Gastrocnemius medialis (tissue), 4 donors: ENCODE data around the gene FBXO2.

ENCODE experiments used
- POLR2A ChIP-seq, 2 donors: fragments of 450-650 bp; IDR thresholded peaks; one replicate each; pipeline ENCODE4 v1.6.1; 2017; ENCODE audit warnings: antibody characterized with exemption in 2 of 2, mild to moderate bottlenecking in 2 of 2, moderate library complexity in 2 of 2
- TF ChIP-seq, protein P1 (sequence below), 5 experiments: fragments of 450-650 bp in 3 of 5; fragments of 200-600 bp in 2 of 5; sonication (generic) in 2 of 5; IDR thresholded peaks in 4 of 5; conservative IDR thresholded peaks in 1 of 5; 1 replicate in 4 of 5; 2 replicates in 1 of 5; pipeline ENCODE4 v1.5.1; 2016 to 2019; ENCODE audit warnings: antibody characterized with exemption in 5 of 5, mild to moderate bottlenecking in 3 of 5, moderate library complexity in 3 of 5

DNA sequence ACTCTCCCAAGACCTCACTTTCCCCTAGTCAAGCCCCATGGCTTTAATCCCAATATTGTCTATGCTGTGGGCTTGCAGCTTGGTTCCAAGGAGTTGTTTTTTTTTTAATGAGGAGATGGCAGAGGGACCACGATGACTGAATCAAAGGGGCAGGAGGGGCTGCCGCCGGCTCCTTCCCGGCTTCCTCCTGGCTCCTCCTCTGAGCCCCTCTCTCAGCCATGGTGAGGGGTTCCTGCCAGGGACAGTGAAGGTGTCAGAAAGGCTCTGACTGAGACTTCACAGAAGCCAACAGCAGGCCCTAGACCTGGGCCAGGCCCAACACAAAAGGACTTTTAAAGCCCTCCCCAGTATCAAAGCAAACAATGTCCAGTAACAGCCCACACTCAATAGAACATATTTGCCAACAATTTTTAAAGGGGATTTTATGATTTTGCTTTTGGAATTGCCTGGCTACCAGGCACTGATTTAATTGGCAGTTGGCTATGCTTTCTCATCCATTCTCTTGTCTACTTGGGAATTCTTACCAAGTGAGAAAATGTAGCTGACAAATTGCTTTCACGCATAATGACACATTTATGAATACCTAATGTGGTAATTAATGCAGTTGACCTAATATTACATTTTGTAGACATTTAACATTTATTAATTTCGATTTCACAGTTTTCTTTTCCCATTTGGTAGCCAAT lies 54.2 kb downstream of the FBXO2 start:
- no peak for TF ChIP-seq POLR2A (IDR thresholded peaks at IDR 0.05)
- TF ChIP-seq, protein P1, sequence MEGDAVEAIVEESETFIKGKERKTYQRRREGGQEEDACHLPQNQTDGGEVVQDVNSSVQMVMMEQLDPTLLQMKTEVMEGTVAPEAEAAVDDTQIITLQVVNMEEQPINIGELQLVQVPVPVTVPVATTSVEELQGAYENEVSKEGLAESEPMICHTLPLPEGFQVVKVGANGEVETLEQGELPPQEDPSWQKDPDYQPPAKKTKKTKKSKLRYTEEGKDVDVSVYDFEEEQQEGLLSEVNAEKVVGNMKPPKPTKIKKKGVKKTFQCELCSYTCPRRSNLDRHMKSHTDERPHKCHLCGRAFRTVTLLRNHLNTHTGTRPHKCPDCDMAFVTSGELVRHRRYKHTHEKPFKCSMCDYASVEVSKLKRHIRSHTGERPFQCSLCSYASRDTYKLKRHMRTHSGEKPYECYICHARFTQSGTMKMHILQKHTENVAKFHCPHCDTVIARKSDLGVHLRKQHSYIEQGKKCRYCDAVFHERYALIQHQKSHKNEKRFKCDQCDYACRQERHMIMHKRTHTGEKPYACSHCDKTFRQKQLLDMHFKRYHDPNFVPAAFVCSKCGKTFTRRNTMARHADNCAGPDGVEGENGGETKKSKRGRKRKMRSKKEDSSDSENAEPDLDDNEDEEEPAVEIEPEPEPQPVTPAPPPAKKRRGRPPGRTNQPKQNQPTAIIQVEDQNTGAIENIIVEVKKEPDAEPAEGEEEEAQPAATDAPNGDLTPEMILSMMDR (IDR thresholded peaks at IDR 0.05 in 4 of 5, conservative IDR thresholded peaks at IDR 0.05 in 1 of 5): no peak
